Mesenchymal stem cell (in vitro differentiated cells and primary cell): ENCODE results near the gene VIL1.

Experiments used
- DNase-seq: peaks from one replicate; pipeline ENCODE4 v3.0.0-alpha.2; 2013
- H2AFZ ChIP-seq: one replicate; pipeline ENCODE4 v1.6.1; 2013; ENCODE audit warnings: low read depth, mild to moderate bottlenecking, control low read depth, inconsistent platforms, low read length, moderate library complexity
- H2AK5ac ChIP-seq: 2 replicates; pipeline ENCODE4 v1.6.1; 2013; ENCODE audit warnings: low read length, moderate library complexity, mild to moderate bottlenecking, inconsistent platforms; ENCODE audit not compliant: severe bottlenecking
- H2BK120ac ChIP-seq: one replicate; pipeline ENCODE4 v1.6.1; 2013; ENCODE audit warnings: low read depth, mild to moderate bottlenecking, inconsistent platforms, low read length, moderate library complexity
- H2BK12ac ChIP-seq, 2 experiments: one replicate each; pipeline ENCODE4 v1.6.1; 2013; ENCODE audit warnings: inconsistent platforms in 2 of 2, low read length in 2 of 2, mild to moderate bottlenecking in 2 of 2, moderate library complexity in 2 of 2, control low read depth in 1 of 2
- H2BK15ac ChIP-seq: one replicate; pipeline ENCODE4 v1.6.1; 2013; ENCODE audit warnings: mild to moderate bottlenecking, low read depth, inconsistent platforms; ENCODE audit not compliant: poor library complexity, severe bottlenecking
- H2BK5ac ChIP-seq: 2 replicates; pipeline ENCODE4 v1.6.1; 2013; ENCODE audit warnings: low read depth, mild to moderate bottlenecking, low read length, control low read depth, inconsistent platforms; ENCODE audit not compliant: poor library complexity, severe bottlenecking
- H3K14ac ChIP-seq, 2 experiments: one replicate each; pipeline ENCODE4 v1.6.1; 2013; ENCODE audit warnings: inconsistent platforms in 2 of 2, low read length in 2 of 2, control low read depth in 1 of 2, mild to moderate bottlenecking in 1 of 2, moderate library complexity in 1 of 2
- H3K18ac ChIP-seq, 2 experiments: one replicate each; pipeline ENCODE4 v1.6.1; 2013; ENCODE audit warnings: inconsistent platforms in 2 of 2, low read length in 2 of 2, control low read depth in 1 of 2, low read depth in 1 of 2, mild to moderate bottlenecking in 1 of 2
- H3K23ac ChIP-seq, 2 experiments: one replicate each; pipeline ENCODE4 v1.6.1; 2013; ENCODE audit warnings: inconsistent platforms in 2 of 2, low read length in 2 of 2, mild to moderate bottlenecking in 2 of 2, moderate library complexity in 2 of 2, control low read depth in 1 of 2
- H3K27ac ChIP-seq: 2 replicates; pipeline ENCODE4 v1.5.1; 2013; ENCODE audit warnings: mild to moderate bottlenecking, moderate library complexity, low read length, control low read depth, inconsistent platforms; ENCODE audit not compliant: poor library complexity, severe bottlenecking
- H3K27me3 ChIP-seq, 2 experiments: 2 replicates each; pipeline versions ENCODE4 v1.6.1 to v1.7.0; 2013; ENCODE audit warnings: low read length in 2 of 2, mild to moderate bottlenecking in 2 of 2, moderate library complexity in 2 of 2, control low read depth in 1 of 2, inconsistent platforms in 1 of 2; ENCODE audit not compliant: control insufficient read depth in 1 of 2, insufficient read depth in 1 of 2
- H3K36me3 ChIP-seq, 2 experiments: 2 replicates each; pipeline versions ENCODE4 v1.6.1 to v1.7.0; 2013; ENCODE audit warnings: low read length in 2 of 2, control low read depth in 1 of 2, inconsistent platforms in 1 of 2, low read depth in 1 of 2, mild to moderate bottlenecking in 1 of 2; ENCODE audit not compliant: insufficient read depth in 2 of 2, control insufficient read depth in 1 of 2
- H3K4ac ChIP-seq, 2 experiments: one replicate each; pipeline ENCODE4 v1.6.1; 2013; ENCODE audit warnings: inconsistent platforms in 2 of 2, low read length in 2 of 2, mild to moderate bottlenecking in 2 of 2, moderate library complexity in 2 of 2, control low read depth in 1 of 2, low read depth in 1 of 2
- H3K4me1 ChIP-seq: 2 replicates; pipeline ENCODE4 v1.6.1; 2013; ENCODE audit warnings: low read depth, low read length, control low read depth; ENCODE audit not compliant: control insufficient read depth, insufficient read depth
- H3K4me2 ChIP-seq: 2 replicates; pipeline ENCODE4 v1.6.1; 2013; ENCODE audit warnings: low read length, mild to moderate bottlenecking, inconsistent platforms; ENCODE audit not compliant: poor library complexity, severe bottlenecking
- H3K4me3 ChIP-seq, 2 experiments: 2 replicates each; pipeline versions ENCODE4 v1.5.1 to v1.7.0; 2013; ENCODE audit warnings: low read length in 2 of 2, mild to moderate bottlenecking in 2 of 2, control low read depth in 1 of 2, low read depth in 1 of 2; ENCODE audit not compliant: insufficient read depth in 1 of 2
- H3K79me1 ChIP-seq: replicated peaks from 2 replicates; pipeline ENCODE4 v1.6.1; 2013; ENCODE audit warnings: mild to moderate bottlenecking, control low read depth, low read length, inconsistent platforms; ENCODE audit not compliant: poor library complexity, severe bottlenecking
- H3K9ac ChIP-seq: 2 replicates; pipeline ENCODE4 v1.7.0; 2013; ENCODE audit warnings: mild to moderate bottlenecking, low read length, moderate library complexity
- H3K9me3 ChIP-seq: 2 replicates; pipeline ENCODE4 v1.7.0; 2013; ENCODE audit warnings: mild to moderate bottlenecking, low read length; ENCODE audit not compliant: control insufficient read depth
- H4K8ac ChIP-seq: one replicate; pipeline ENCODE4 v1.6.1; 2013; ENCODE audit warnings: inconsistent platforms, mild to moderate bottlenecking, low read length, moderate library complexity
- H4K91ac ChIP-seq: one replicate; pipeline ENCODE4 v1.6.1; 2013; ENCODE audit warnings: mild to moderate bottlenecking, low read length, inconsistent platforms
- WGBS: methylation state at CpG from one replicate; pipeline ENCODE4 v1.1.7; 2013; ENCODE audit warnings: mixed read lengths; 5-methylcytosine and 5-hydroxymethylcytosine counted together
- small RNA-seq: library from polyadenylated mRNA; stranded (forward); fragments of <200 nt; extraction: miRNeasy Mini kit (QIAGEN cat#:217004); gene quantifications from one replicate; pipeline ENCODE3, GENCODE V24; 2013; ENCODE audit warnings: low read depth

VIL1 gene

GRCh38 chr2:218500501-218501060 is 81.7 kb downstream of the VIL1 start:
- Histone ChIP-seq H2BK120ac (no peak overlapping the region), H2BK12ac (no peak overlapping the region), H2AK5ac (no peak overlapping the region), H3K18ac (no peak overlapping the region), H3K4ac (no peak overlapping the region), H4K91ac (no peak overlapping the region), H3K9me3 (no peaks in the 10 kb centered on the region), H3K14ac (no peak overlapping the region), H2BK15ac (no peak overlapping the region), H3K9ac (no peak overlapping the region), H3K27me3 (no peaks in the 10 kb centered on the region), H3K36me3 (peaks cover 6 to 23% of the 10 kb centered on the region in 2 experiments), H3K27ac (no peak overlapping the region), H2BK5ac (no peak overlapping the region), H3K23ac (no peak overlapping the region), H3K4me3 (no peak overlapping the region), H3K4me2 (no peak overlapping the region), H4K8ac (no peak overlapping the region), H3K79me1 (peaks cover 5% of the 10 kb centered on the region), H3K4me1 (no peaks in the 10 kb centered on the region), H2AFZ (no peak overlapping the region)
- no peak for DNase-seq
- over 99% methylated on average over 10 of the region's 10 CpGs for WGBS

GRCh38 chr2:218501665-218502064 is 82.7 kb downstream of the VIL1 start:
- Histone ChIP-seq H4K91ac (no peak overlapping the region), H3K79me1 (peaks cover 7% of the 10 kb centered on the region), H3K9me3 (no peaks in the 10 kb centered on the region), H2BK15ac (no peak overlapping the region), H2AK5ac (no peak overlapping the region), H3K27ac (no peak overlapping the region), H3K9ac (peak overlapping the region; percentile 37), H3K18ac (no peak overlapping the region), H2BK12ac (no peak overlapping the region), H2BK120ac (no peak overlapping the region), H3K4me3 (no peak overlapping the region), H4K8ac (no peak overlapping the region), H2AFZ (no peak overlapping the region), H3K23ac (no peak overlapping the region), H3K4me2 (no peak overlapping the region), H3K14ac (no peak overlapping the region), H3K4ac (no peak overlapping the region), H2BK5ac (no peak overlapping the region), H3K27me3 (no peaks in the 10 kb centered on the region), H3K4me1 (peaks cover 2% of the 10 kb centered on the region), H3K36me3 (peaks cover 8 to 14% of the 10 kb centered on the region in 2 experiments)
- WGBS: 100% methylated on average over 1 of the region's 2 CpGs
- DNase-seq: peak; percentile 31

Small RNA genes lying within 50 kb of the gene (small RNA-seq; reads per million reads assigned to genes)
- 13,183 reads per million, percentile 99 among the genes with 10 or more reads in this experiment for gene MIR26B
